Erythroblast (primary cell): ENCODE results near the gene SNX30.

ENCODE experiments used
- DNase-seq, 2 experiments: peaks; one replicate each; lab custom pipeline; 2025; lab: John Stamatoyannopoulos, UW
- GATA1 ChIP-seq: IDR thresholded peaks from 2 replicates; pipeline ENCODE4 v1.6.1; 2011; ENCODE audit warnings: low read depth, mild to moderate bottlenecking, control low read depth, low read length, moderate library complexity
- POLR2A ChIP-seq: IDR thresholded peaks from 2 replicates; pipeline ENCODE4 v1.6.1; 2011; ENCODE audit warnings: mild to moderate bottlenecking, low read length

Gene SNX30

GRCh38 chr9:112783551-112783954, 33.0 kb downstream of the SNX30 start:
- no peak for DNase-seq
- no peak for TF ChIP-seq POLR2A

GRCh38 chr9:112784020-112784785, 33.6 kb downstream of the SNX30 start:
- TF ChIP-seq POLR2A (no peak), GATA1 (no peak)
- DNase-seq, result no peak

- no peak for DNase-seq
- no peak for TF ChIP-seq GATA1
These were observed 35.4 kb downstream of the SNX30 start for GRCh38 chr9:112785986-112786385.

- no peak for TF ChIP-seq GATA1
- TF ChIP-seq POLR2A, result no peak
- DNase-seq, result no peak
These were observed 36.4 kb downstream of the SNX30 start for GRCh38 chr9:112786829-112787520.

GRCh38 chr9:112787978-112788377, 37.4 kb downstream of the SNX30 start:
- no peak for DNase-seq
- TF ChIP-seq POLR2A (no peak), GATA1 (no peak)

GRCh38 chr9:112789473-112789872, 38.9 kb downstream of the SNX30 start:
- no peak for DNase-seq
- TF ChIP-seq POLR2A (no peak), GATA1 (no peak)

GRCh38 chr9:112789891-112790774, 39.6 kb downstream of the SNX30 start:
- TF ChIP-seq GATA1 (no peak), POLR2A (no peak)

GRCh38 chr9:112792670-112793069, 42.1 kb downstream of the SNX30 start:
- no peak for TF ChIP-seq GATA1
- no peak for DNase-seq

More at GRCh38 chr9:112789891-112790774, 39.6 kb downstream of the SNX30 start:
- DNase-seq, result no peak

- TF ChIP-seq POLR2A (no peak), GATA1 (no peak)
- DNase-seq, result peak; percentile 76 to 84
These were observed 42.8 kb downstream of the SNX30 start for GRCh38 chr9:112793213-112793810.

GRCh38 chr9:112794731-112795130, 44.2 kb downstream of the SNX30 start:
- DNase-seq, result no peak

GRCh38 chr9:112795921-112796320, 45.4 kb downstream of the SNX30 start:
- no peak for DNase-seq
- TF ChIP-seq POLR2A, result no peak
- TF ChIP-seq GATA1, result no peak

More at GRCh38 chr9:112794731-112795130, 44.2 kb downstream of the SNX30 start:
- no peak for TF ChIP-seq POLR2A
- TF ChIP-seq GATA1, result no peak

- DNase-seq, result no peak
- no peak for TF ChIP-seq POLR2A
- TF ChIP-seq GATA1, result no peak
These were observed 45.9 kb downstream of the SNX30 start for GRCh38 chr9:112796485-112796884.

- no peak for DNase-seq
These were observed 58.8 kb downstream of the SNX30 start for GRCh38 chr9:112809351-112809848.

More at GRCh38 chr9:112809351-112809848, 58.8 kb downstream of the SNX30 start:
- TF ChIP-seq GATA1, result no peak
- no peak for TF ChIP-seq POLR2A
